ENCODE results near the gene FBXL17. TPM values are rescaled to one million over a fixed set of nuclear protein-coding genes. Genes with fewer than 3 reads are reported as not detected.

Gene FBXL17
- total RNA-seq, 1 donor from 2014 or later, result 22.4 TPM

GRCh38 chr5:107817951-107818350, 563.9 kb downstream of the FBXL17 start:
- no peak overlapping the region for H3K27ac ChIP-seq (ENCODE audit: low read depth, low read length)
- H3K36me3 ChIP-seq (ENCODE audit: control insufficient read depth in 3 of 3, insufficient read depth in 3 of 3, low read length in 3 of 3), result no peaks in the 10 kb centered on the region
- no peaks in the 10 kb centered on the region for H3K27me3 ChIP-seq (ENCODE audit: control insufficient read depth in 3 of 3, insufficient read depth in 3 of 3, low read length in 3 of 3)
- no peak overlapping the region for H3K9ac ChIP-seq (ENCODE audit: low read depth in 1 of 3, low read length in 3 of 3)
- H3K4me1 ChIP-seq (ENCODE audit: control insufficient read depth in 3 of 3, insufficient read depth in 3 of 3, low read length in 3 of 3), result no peaks in the 10 kb centered on the region
- no peak overlapping the region for H3K4me3 ChIP-seq (ENCODE audit: low read length in 3 of 3)
- no peaks in the 10 kb centered on the region for H3K9me3 ChIP-seq (ENCODE audit: control insufficient read depth in 3 of 3, low read length in 3 of 3)

- Histone ChIP-seq H3K4me3 (ENCODE audit: low read length in 3 of 3) (no peak overlapping the region), H3K36me3 (ENCODE audit: control insufficient read depth in 3 of 3, insufficient read depth in 3 of 3, low read length in 3 of 3) (no peaks in the 10 kb centered on the region), H3K27ac (ENCODE audit: low read depth, low read length) (no peak overlapping the region), H3K9ac (ENCODE audit: low read depth in 1 of 3, low read length in 3 of 3) (no peak overlapping the region), H3K9me3 (ENCODE audit: control insufficient read depth in 3 of 3, low read length in 3 of 3) (peaks cover 0 to 2% (median 0%) of the 10 kb centered on the region in 3 donors), H3K4me1 (ENCODE audit: control insufficient read depth in 3 of 3, insufficient read depth in 3 of 3, low read length in 3 of 3) (peaks cover 0 to 2% (median 0%) of the 10 kb centered on the region in 3 donors), H3K27me3 (ENCODE audit: control insufficient read depth in 3 of 3, insufficient read depth in 3 of 3, low read length in 3 of 3) (no peaks in the 10 kb centered on the region)
Observed at GRCh38 chr5:107817436-107817835, 564.5 kb downstream of the FBXL17 start.

GRCh38 chr5:107815109-107815508, 566.8 kb downstream of the FBXL17 start:
- H3K27ac ChIP-seq (ENCODE audit: low read depth, low read length), result no peak overlapping the region
- H3K4me1 ChIP-seq (ENCODE audit: control insufficient read depth in 3 of 3, insufficient read depth in 3 of 3, low read length in 3 of 3), result peaks cover 0 to 2% (median 2%) of the 10 kb centered on the region in 3 donors
- H3K36me3 ChIP-seq (ENCODE audit: control insufficient read depth in 3 of 3, insufficient read depth in 3 of 3, low read length in 3 of 3), result no peaks in the 10 kb centered on the region
- H3K9ac ChIP-seq (ENCODE audit: low read depth in 1 of 3, low read length in 3 of 3), result no peak overlapping the region
- peaks cover 0 to 2% (median 0%) of the 10 kb centered on the region in 3 donors for H3K9me3 ChIP-seq (ENCODE audit: control insufficient read depth in 3 of 3, low read length in 3 of 3)
- no peak overlapping the region for H3K4me3 ChIP-seq (ENCODE audit: low read length in 3 of 3)
- no peaks in the 10 kb centered on the region for H3K27me3 ChIP-seq (ENCODE audit: control insufficient read depth in 3 of 3, insufficient read depth in 3 of 3, low read length in 3 of 3)

GRCh38 chr5:107814183-107814827, 567.6 kb downstream of the FBXL17 start:
- H3K36me3 ChIP-seq (ENCODE audit: control insufficient read depth in 3 of 3, insufficient read depth in 3 of 3, low read length in 3 of 3), result no peaks in the 10 kb centered on the region
- H3K27me3 ChIP-seq (ENCODE audit: control insufficient read depth in 3 of 3, insufficient read depth in 3 of 3, low read length in 3 of 3), result no peaks in the 10 kb centered on the region
- H3K4me3 ChIP-seq (ENCODE audit: low read length in 3 of 3), result no peak overlapping the region
- H3K9me3 ChIP-seq (ENCODE audit: control insufficient read depth in 3 of 3, low read length in 3 of 3), result peaks cover 0 to 2% (median 0%) of the 10 kb centered on the region in 3 donors
- no peak overlapping the region for H3K9ac ChIP-seq (ENCODE audit: low read depth in 1 of 3, low read length in 3 of 3)
- peaks cover 0 to 2% (median 2%) of the 10 kb centered on the region in 3 donors for H3K4me1 ChIP-seq (ENCODE audit: control insufficient read depth in 3 of 3, insufficient read depth in 3 of 3, low read length in 3 of 3)
- H3K27ac ChIP-seq (ENCODE audit: low read depth, low read length), result no peak overlapping the region

- Histone ChIP-seq H3K27me3 (ENCODE audit: control insufficient read depth in 3 of 3, insufficient read depth in 3 of 3, low read length in 3 of 3) (no peaks in the 10 kb centered on the region), H3K27ac (ENCODE audit: low read depth, low read length) (no peak overlapping the region), H3K9ac (ENCODE audit: low read depth in 1 of 3, low read length in 3 of 3) (no peak overlapping the region), H3K36me3 (ENCODE audit: control insufficient read depth in 3 of 3, insufficient read depth in 3 of 3, low read length in 3 of 3) (no peaks in the 10 kb centered on the region), H3K4me1 (ENCODE audit: control insufficient read depth in 3 of 3, insufficient read depth in 3 of 3, low read length in 3 of 3) (peaks cover 0 to 2% (median 2%) of the 10 kb centered on the region in 3 donors), H3K4me3 (ENCODE audit: low read length in 3 of 3) (no peak overlapping the region), H3K9me3 (ENCODE audit: control insufficient read depth in 3 of 3, low read length in 3 of 3) (peaks cover 0 to 2% (median 0%) of the 10 kb centered on the region in 3 donors)
Observed at GRCh38 chr5:107813559-107813958, 568.3 kb downstream of the FBXL17 start.

GRCh38 chr5:107812570-107813141, 569.2 kb downstream of the FBXL17 start:
- Histone ChIP-seq H3K4me1 (ENCODE audit: control insufficient read depth in 3 of 3, insufficient read depth in 3 of 3, low read length in 3 of 3) (peaks cover 0 to 2% (median 2%) of the 10 kb centered on the region in 3 donors), H3K9ac (ENCODE audit: low read depth in 1 of 3, low read length in 3 of 3) (no peak overlapping the region), H3K9me3 (ENCODE audit: control insufficient read depth in 3 of 3, low read length in 3 of 3) (peaks cover 0 to 2% (median 0%) of the 10 kb centered on the region in 3 donors), H3K27me3 (ENCODE audit: control insufficient read depth in 3 of 3, insufficient read depth in 3 of 3, low read length in 3 of 3) (no peaks in the 10 kb centered on the region), H3K27ac (ENCODE audit: low read depth, low read length) (no peak overlapping the region), H3K4me3 (ENCODE audit: low read length in 3 of 3) (no peak overlapping the region), H3K36me3 (ENCODE audit: control insufficient read depth in 3 of 3, insufficient read depth in 3 of 3, low read length in 3 of 3) (no peaks in the 10 kb centered on the region)

- Histone ChIP-seq H3K9me3 (ENCODE audit: control insufficient read depth in 3 of 3, low read length in 3 of 3) (peaks cover 0 to 2% (median 0%) of the 10 kb centered on the region in 3 donors), H3K4me1 (ENCODE audit: control insufficient read depth in 3 of 3, insufficient read depth in 3 of 3, low read length in 3 of 3) (peaks cover 0 to 2% (median 2%) of the 10 kb centered on the region in 3 donors), H3K4me3 (ENCODE audit: low read length in 3 of 3) (no peak overlapping the region), H3K27ac (ENCODE audit: low read depth, low read length) (no peak overlapping the region), H3K9ac (ENCODE audit: low read depth in 1 of 3, low read length in 3 of 3) (no peak overlapping the region), H3K36me3 (ENCODE audit: control insufficient read depth in 3 of 3, insufficient read depth in 3 of 3, low read length in 3 of 3) (no peaks in the 10 kb centered on the region), H3K27me3 (ENCODE audit: control insufficient read depth in 3 of 3, insufficient read depth in 3 of 3, low read length in 3 of 3) (no peaks in the 10 kb centered on the region)
Observed at GRCh38 chr5:107809201-107810034, 572.5 kb downstream of the FBXL17 start.

Small RNA genes within 50 kb of the gene (small RNA-seq; reads per million reads assigned to genes)
- gene RN7SKP122, result not detected
